ENCODE results near the gene CNN2.

Gene CNN2

DNA sequence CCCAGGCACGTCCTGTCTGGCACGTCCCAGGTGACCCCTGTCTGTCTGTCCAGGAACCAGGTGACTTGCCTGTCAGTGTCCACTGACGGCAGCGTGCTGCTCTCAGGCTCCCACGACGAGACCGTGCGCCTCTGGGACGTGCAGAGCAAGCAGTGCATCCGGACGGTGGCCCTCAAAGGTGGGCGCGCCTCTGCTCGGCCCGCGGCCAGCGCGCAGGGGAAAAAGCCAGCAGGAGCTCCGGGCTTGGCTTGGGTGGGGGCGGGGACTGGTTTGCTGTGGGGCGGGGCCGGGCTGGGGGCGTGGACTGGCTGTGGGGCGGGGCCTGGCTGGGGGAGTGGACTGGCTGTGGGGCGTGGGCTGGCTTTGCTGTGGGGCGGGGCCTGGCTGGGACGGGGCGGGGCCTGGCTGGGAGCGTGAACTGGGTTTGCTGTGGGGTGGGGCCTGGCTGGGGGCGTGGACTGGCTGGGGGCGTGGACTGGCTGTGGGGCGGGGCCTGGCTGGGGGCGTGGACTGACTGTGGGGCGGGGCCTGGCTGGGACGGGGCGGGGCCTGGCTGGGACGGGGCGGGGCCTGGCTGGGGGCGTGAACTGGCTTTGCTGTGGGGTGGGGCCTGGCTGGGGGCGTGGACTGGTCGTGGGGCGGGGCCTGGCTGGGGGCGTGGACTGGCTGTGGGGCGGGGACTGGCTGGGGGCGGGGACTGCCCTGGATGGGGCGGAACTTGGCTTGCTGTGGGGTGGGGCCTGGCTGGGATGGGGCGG is 35.1 kb upstream of the CNN2 start:
- Mint-ChIP-seq H3K27me3 (ENCODE audit: low read depth) (peaks cover 2% of the 10 kb centered on the region), H3K36me3 (ENCODE audit: low read depth) (peaks cover 20% of the 10 kb centered on the region), H3K4me3 (no peak overlapping the region), H3K27ac (no peak overlapping the region), H3K9me3 (no peaks in the 10 kb centered on the region), H3K4me1 (ENCODE audit: low read depth) (peaks cover 2% of the 10 kb centered on the region)
- DNase-seq (ENCODE audit: low spot score): peak; percentile 34

DNA sequence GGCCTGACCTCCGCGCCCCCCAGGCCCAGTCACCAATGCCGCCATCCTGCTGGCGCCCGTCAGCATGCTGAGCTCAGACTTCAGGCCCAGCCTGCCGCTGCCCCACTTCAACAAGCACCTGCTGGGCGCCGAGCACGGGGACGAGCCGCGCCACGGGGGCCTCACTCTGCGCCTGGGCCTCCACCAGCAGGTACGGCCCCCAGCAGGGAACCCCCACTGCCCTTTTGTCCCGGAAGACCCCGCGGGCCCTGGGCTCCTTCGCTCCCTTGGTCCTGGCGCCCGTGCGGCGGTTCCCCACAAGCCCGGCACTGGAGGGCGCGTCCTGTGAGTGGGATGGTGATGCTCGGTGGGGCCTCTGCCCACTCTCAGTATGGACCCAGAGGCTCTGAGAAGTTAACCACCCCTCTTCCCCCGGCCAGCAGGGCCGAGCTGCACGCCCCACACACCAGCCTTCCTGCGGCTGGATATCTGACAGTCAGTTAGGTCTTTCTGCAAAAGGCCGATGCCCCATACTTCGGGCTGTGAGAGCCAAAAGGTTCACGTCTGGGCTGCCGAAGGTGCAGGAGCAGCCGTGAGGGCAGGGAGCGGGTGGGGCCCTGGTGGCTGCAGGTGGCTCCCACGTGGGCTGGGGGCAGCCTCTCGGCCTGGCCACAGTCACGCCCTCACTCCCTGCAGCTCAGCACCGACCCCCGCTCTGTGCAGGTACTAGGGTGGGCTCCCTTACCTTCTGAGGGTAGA is 34.3 kb upstream of the CNN2 start:
- Mint-ChIP-seq H3K4me3 (no peak overlapping the region), H3K27me3 (ENCODE audit: low read depth) (peaks cover 8% of the 10 kb centered on the region), H3K9me3 (no peaks in the 10 kb centered on the region), H3K27ac (no peak overlapping the region), H3K36me3 (ENCODE audit: low read depth) (peaks cover 15% of the 10 kb centered on the region), H3K4me1 (ENCODE audit: low read depth) (peaks cover 5% of the 10 kb centered on the region)
- DNase-seq (ENCODE audit: low spot score): no peak

DNA sequence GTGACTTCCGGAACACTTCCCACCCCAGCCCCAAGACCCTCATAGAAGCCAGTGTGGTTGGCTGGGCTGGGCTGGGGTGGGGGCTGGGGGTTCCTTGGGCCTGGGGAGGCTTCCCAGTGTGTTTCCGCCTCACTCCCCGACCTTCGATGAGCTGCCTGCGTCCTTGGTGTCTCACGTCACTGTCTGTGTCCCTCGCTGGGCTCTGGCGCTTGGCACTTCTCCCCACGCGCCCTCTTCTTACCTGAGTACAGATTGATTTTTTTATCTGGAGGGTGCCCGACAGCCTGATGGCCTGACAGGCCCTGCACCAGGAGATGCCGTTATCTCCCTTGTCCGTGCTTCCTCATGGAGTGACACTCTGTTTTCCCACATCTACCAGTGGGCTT is 33.7 kb upstream of the CNN2 start:
- Mint-ChIP-seq H3K36me3 (ENCODE audit: low read depth) (peaks cover 14% of the 10 kb centered on the region), H3K27ac (no peak overlapping the region), H3K9me3 (no peaks in the 10 kb centered on the region), H3K4me3 (no peak overlapping the region), H3K27me3 (ENCODE audit: low read depth) (peaks cover 10% of the 10 kb centered on the region), H3K4me1 (ENCODE audit: low read depth) (peaks cover 5% of the 10 kb centered on the region)
- no peak for DNase-seq (ENCODE audit: low spot score)

DNA sequence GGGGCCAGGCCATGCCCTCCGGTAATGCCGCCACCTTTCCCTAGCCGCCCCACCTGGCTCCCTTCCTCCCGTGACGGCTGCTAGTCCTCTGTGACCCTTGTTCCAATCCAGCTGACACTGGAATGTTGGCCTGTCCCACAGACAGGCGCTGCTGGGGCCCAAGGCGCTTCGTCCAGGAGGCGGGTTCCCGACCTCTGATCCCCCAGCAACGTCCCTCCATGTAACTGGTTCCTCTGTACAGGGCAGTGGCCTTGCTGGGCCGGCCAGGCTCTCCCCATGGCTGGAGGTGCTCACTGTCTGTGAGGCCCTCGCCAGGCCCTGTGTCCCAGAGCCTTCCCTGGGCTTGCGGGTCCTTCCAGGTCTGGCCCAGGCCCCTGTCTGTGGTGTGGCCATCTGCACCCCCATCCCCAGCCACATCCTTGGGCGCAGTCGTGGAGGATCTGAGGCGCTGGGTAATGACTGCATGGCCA is 33.0 kb upstream of the CNN2 start:
- no peak overlapping the region for H3K4me3 Mint-ChIP-seq
- H3K27me3 Mint-ChIP-seq (ENCODE audit: low read depth): peaks cover 16% of the 10 kb centered on the region
- peaks cover 7% of the 10 kb centered on the region for H3K4me1 Mint-ChIP-seq (ENCODE audit: low read depth)
- no peak overlapping the region for H3K27ac Mint-ChIP-seq
- no peak for DNase-seq (ENCODE audit: low spot score)
- no peaks in the 10 kb centered on the region for H3K9me3 Mint-ChIP-seq
- peaks cover 11% of the 10 kb centered on the region for H3K36me3 Mint-ChIP-seq (ENCODE audit: low read depth)

DNA sequence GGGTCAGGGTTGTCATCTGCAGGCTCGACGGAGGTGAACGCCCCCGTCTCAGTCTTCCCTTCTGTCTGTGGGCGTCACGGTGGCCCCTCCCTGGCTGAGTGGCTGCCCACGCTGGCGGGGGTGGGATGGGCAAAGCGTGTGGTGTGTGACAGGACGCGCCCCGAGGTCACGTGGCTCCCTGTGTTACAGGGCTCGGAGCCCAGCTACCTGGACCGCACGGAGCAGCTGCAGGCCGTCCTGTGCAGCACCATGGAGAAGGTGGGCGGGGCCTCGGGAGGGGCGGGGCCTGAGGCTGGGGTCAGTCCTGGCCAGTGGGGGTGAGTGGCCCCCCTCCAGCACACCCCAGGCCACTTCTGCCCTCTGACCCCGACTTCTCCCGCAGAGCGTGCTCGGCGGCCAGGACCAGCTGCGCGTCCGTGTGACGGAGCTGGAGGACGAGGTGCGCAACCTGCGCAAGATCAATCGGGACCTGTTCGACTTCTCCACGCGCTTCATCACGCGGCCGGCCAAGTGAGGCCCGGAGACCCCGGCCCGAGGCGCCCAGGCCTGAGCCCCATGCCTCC is 32.5 kb upstream of the CNN2 start:
- no peak for DNase-seq (ENCODE audit: low spot score)
- peaks cover 19% of the 10 kb centered on the region for H3K27me3 Mint-ChIP-seq (ENCODE audit: low read depth)
- H3K36me3 Mint-ChIP-seq (ENCODE audit: low read depth): peaks cover 8% of the 10 kb centered on the region
- H3K9me3 Mint-ChIP-seq: no peaks in the 10 kb centered on the region
- no peak overlapping the region for H3K27ac Mint-ChIP-seq
- H3K4me3 Mint-ChIP-seq: no peak overlapping the region
- peaks cover 7% of the 10 kb centered on the region for H3K4me1 Mint-ChIP-seq (ENCODE audit: low read depth)

DNA sequence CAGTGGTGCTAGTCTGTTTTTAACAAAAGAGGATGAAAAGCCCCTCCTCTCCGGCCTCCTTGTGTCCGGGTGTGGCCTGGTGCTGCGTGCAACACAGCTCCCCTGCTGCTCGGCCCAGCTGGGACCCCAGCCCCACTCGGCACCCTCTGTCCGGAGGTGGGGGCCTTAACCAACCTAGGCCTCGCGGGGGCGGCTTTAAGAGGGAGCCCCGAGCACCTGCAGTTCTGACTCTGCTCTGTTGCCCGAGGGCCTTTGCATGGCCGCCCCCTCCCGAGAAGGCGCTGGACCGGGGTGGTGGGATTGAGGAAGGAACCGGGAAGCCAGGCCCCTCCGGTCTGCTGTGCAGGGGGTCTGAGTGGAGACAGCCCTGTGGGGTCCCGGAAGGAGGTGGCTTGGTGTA is 31.9 kb upstream of the CNN2 start:
- DNase-seq (ENCODE audit: low spot score): no peak
- no peak overlapping the region for H3K4me3 Mint-ChIP-seq
- peaks cover 25% of the 10 kb centered on the region for H3K27me3 Mint-ChIP-seq (ENCODE audit: low read depth)
- H3K4me1 Mint-ChIP-seq (ENCODE audit: low read depth): peaks cover 7% of the 10 kb centered on the region
- no peaks in the 10 kb centered on the region for H3K9me3 Mint-ChIP-seq
- H3K27ac Mint-ChIP-seq: no peak overlapping the region
- H3K36me3 Mint-ChIP-seq (ENCODE audit: low read depth): peaks cover 8% of the 10 kb centered on the region

DNA sequence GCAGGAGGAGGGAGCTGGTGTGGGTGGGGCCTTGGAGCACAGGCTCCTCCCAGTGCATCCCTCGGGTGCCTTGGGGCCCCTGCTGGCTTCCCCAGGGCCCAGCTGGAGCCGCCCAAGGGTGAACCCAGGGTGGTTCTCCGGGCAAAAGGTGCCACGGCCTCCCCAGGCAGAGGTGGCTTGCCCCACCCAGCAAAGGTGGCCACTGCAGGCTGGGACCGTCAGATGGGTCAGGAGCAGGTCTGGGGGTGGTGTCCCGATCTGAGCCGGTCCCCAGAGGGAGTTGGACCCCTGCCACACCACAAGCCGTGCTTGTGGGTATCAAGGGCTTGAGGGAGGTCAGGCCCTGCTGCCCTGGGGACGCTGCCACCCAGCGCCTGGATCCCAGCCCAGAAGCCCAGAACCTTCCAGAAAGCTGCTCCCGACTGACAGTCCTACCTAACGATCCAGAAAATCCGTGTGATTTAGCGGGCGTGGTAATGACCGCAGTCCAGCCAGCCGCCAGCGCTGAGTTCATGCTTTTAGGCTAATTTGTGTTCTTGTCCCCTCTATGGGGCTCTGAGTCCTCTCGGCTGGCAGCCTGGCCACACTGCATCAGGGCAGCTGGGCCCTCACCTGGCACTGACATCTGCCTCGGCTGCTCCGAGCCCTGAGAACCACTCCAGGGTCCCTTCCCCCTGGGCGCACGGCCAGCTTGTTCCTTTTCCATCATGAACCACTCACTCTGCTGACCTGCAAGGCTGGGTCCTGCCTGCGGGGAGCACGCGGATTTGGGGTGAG is 31.2 kb upstream of the CNN2 start:
- Mint-ChIP-seq H3K4me1 (ENCODE audit: low read depth) (peaks cover 7% of the 10 kb centered on the region), H3K4me3 (no peak overlapping the region)

DNA sequence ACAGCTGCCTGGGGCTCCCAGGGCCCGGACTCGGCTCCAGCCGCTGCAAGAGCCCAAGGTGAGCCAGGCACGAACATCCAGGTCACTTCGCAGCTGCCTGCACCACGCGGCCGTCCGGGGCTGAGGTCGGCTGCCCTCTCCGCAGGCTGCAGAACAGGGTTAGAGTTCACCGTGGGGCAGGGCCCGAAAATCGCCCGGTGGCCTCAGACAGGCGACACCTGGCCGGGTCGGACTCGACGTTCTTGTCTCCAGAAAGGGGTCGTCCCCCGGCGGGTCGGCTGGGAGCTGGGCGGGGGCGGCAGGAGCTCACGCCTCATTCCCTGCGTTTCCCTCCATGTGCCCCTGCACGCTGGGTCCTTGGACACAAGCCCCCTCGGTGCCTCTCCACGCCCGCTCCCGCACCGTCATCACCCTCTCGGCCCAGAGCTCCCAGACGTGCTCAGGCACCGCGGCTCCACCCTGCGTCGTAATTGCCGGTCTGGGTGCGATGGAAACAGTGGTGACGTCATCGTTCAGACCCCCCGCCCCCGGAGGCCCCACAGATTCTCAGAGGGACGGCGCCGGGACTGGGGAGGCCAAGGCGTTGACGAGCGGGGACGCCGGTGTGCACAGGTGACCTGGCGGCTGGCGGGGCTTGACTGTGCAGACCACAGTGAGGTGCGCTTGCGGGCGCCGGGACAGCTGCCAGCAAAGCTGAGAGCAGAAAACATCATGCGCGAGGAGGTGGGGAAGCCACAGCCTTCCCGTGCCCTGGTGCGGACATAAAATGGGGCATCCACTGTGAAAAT is 30.2 kb upstream of the CNN2 start:
- Mint-ChIP-seq H3K36me3 (ENCODE audit: low read depth) (peaks cover 5% of the 10 kb centered on the region), H3K9me3 (no peaks in the 10 kb centered on the region), H3K27me3 (ENCODE audit: low read depth) (peaks cover 31% of the 10 kb centered on the region), H3K27ac (peak overlapping the region; percentile 62), H3K4me1 (ENCODE audit: low read depth) (peaks cover 7% of the 10 kb centered on the region), H3K4me3 (peak overlapping the region; percentile 36)
- peak; percentile 60 for DNase-seq (ENCODE audit: low spot score)

More for the DNA sequence above, 31.2 kb upstream of the CNN2 start:
- peaks cover 8% of the 10 kb centered on the region for H3K36me3 Mint-ChIP-seq (ENCODE audit: low read depth)
- no peak overlapping the region for H3K27ac Mint-ChIP-seq
- no peak for DNase-seq (ENCODE audit: low spot score)
- no peaks in the 10 kb centered on the region for H3K9me3 Mint-ChIP-seq
- H3K27me3 Mint-ChIP-seq (ENCODE audit: low read depth): peaks cover 28% of the 10 kb centered on the region

DNA sequence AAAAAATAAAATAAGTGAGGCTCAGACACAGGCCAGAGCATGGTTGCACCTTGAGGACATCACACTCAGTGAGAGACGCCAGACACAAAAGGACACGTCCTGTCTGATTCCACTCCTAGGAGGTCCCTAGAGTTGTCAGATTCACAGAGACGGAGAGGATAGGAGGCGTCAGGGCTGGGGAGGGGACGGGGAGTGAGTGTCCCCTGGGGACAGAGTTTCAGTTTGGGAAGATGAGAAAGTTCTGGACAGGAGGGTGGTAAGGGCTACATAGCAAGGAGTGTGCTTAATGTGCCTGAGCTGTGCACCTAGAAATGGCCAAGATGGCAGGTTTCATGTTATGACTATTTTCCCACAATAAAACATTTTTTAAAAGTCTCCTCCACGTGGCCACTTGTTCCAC is 28.3 kb upstream of the CNN2 start:
- peaks cover 7% of the 10 kb centered on the region for H3K4me1 Mint-ChIP-seq (ENCODE audit: low read depth)
- H3K36me3 Mint-ChIP-seq (ENCODE audit: low read depth): peaks cover 2% of the 10 kb centered on the region
- peak overlapping the region; percentile 31 for H3K27ac Mint-ChIP-seq
- DNase-seq (ENCODE audit: low spot score): no peak
- H3K9me3 Mint-ChIP-seq: no peaks in the 10 kb centered on the region
- peaks cover 35% of the 10 kb centered on the region for H3K27me3 Mint-ChIP-seq (ENCODE audit: low read depth)
- no peak overlapping the region for H3K4me3 Mint-ChIP-seq

DNA sequence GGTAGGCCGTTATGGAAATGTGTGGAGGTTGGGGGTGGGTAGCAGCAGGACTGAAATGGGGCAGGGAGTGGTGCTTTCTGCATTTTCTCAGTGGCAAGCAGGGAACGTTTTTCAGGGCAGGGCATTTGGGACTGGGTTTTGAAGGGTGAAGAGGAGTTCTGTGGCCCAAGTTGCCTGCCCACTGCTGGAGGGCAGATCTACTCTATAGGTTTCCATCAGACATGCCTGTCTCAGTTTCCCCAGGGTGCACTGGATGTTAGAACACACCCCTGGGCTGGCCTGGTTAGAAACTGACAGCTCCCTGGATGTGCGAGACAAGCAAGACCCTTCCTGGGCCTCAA is 27.1 kb upstream of the CNN2 start:
- DNase-seq (ENCODE audit: low spot score): no peak
- Mint-ChIP-seq H3K36me3 (ENCODE audit: low read depth) (no peaks in the 10 kb centered on the region), H3K27ac (peak overlapping the region; percentile 28), H3K27me3 (ENCODE audit: low read depth) (peaks cover 35% of the 10 kb centered on the region), H3K9me3 (no peaks in the 10 kb centered on the region), H3K4me3 (peak overlapping the region; percentile 29), H3K4me1 (ENCODE audit: low read depth) (peaks cover 7% of the 10 kb centered on the region)

DNA sequence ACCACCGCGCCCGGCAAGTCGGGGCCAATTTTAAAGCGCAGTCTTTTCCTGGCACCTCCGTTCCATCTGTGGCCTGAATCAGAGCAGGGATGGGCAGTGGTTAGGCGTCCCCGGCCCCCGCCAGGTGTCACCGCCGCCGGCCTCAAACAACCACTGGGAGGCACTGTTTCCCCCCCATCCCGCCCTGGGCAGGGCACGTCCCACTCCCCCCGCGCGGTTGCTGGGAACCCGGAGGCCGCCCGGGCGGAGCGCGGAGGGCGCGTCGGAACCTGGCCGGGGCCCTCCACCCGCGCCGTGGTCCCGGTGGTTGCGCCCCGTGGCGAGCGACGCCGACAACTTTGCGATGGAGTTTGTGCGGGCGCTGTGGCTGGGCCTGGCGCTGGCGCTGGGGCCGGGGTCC is 26.3 kb upstream of the CNN2 start, which contains the start of gene GRIN3B:
Gene GRIN3B, plus strand, starts transcription at position 325 of the 400 bp plus-strand sequence. Its CDS starts 19 bp downstream, at position 344.
- Mint-ChIP-seq H3K36me3 (ENCODE audit: low read depth) (no peaks in the 10 kb centered on the region), H3K27me3 (ENCODE audit: low read depth) (peaks cover 35% of the 10 kb centered on the region), H3K4me3 (peak within 1 kb of the TSS; percentile 48), H3K27ac (peak within 1 kb of the TSS; percentile 28), H3K9me3 (no peaks in the 10 kb centered on the region), H3K4me1 (ENCODE audit: low read depth) (peaks cover 7% of the 10 kb centered on the region)
- peak; percentile 54 for DNase-seq (ENCODE audit: low spot score)

DNA sequence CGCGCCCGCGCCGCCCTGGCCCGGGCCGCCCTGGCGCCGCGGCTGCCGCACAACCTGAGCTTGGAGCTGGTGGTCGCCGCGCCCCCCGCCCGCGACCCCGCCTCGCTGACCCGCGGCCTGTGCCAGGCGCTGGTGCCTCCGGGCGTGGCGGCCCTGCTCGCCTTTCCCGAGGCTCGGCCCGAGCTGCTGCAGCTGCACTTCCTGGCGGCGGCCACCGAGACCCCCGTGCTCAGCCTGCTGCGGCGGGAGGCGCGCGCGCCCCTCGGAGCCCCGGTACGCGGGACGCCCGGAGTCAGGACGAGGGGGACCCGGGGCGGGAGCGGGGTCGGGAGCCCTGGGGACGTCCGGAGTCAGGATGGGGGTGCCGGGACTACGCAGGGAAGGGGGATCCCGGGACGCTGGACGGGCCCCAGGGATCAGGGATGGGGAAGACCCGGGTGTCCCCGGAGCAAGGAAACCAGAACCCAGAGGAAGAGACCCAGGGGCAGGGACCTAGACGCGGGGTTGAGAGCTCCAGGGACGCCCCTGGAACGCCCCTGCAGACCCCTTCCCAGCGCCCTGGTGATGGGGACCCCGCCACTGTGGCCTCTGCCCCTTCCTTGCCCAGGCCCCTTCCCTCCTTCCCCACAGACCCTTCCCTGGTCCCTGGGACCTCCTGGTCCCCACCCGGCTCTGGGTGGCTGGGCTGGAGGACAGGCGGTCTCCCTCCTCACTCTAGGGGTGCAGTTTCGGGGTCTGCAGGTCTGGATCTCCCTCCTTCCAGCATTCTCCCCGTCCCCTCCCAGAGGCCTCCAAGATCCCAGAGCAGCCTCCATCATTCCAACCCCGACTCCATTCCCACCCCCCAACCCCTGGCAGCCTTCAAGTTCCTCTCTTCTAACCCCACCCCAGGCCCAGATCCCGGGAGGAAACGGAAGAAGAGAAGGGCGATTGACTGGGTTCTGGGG is 25.5 kb upstream of the CNN2 start:
- H3K27me3 Mint-ChIP-seq (ENCODE audit: low read depth): peaks cover 35% of the 10 kb centered on the region

More for the DNA sequence above, 25.5 kb upstream of the CNN2 start:
- Mint-ChIP-seq H3K4me3 (peak overlapping the region; percentile 48), H3K4me1 (ENCODE audit: low read depth) (peaks cover 7% of the 10 kb centered on the region), H3K27ac (no peak overlapping the region), H3K9me3 (no peaks in the 10 kb centered on the region), H3K36me3 (ENCODE audit: low read depth) (no peaks in the 10 kb centered on the region)
- DNase-seq (ENCODE audit: low spot score): no peak

Measured in T-helper 2 cell treated with Interferon-gamma antibody and Interleukin-4, amounts not matched to agents 5 μg/mL and 100 μg/mL, for 36 hours (primary cell).